K562 treated with DMSO at 1 percent for 24 hours (cell line): ENCODE data around the gene MBD2. TPM values are rescaled to one million over a fixed set of nuclear protein-coding genes. Genes with fewer than 3 reads are reported as not detected.

ENCODE experiments used
- total RNA-seq: library from RNA; unstranded; fragments of 300-600 nt; gene quantifications from 2 replicates; pipeline ENCODE4 v1.2.3, GENCODE V29; 2022; ENCODE audit warnings: low read depth; ENCODE audit not compliant: insufficient read depth

MBD2 gene, protein sequence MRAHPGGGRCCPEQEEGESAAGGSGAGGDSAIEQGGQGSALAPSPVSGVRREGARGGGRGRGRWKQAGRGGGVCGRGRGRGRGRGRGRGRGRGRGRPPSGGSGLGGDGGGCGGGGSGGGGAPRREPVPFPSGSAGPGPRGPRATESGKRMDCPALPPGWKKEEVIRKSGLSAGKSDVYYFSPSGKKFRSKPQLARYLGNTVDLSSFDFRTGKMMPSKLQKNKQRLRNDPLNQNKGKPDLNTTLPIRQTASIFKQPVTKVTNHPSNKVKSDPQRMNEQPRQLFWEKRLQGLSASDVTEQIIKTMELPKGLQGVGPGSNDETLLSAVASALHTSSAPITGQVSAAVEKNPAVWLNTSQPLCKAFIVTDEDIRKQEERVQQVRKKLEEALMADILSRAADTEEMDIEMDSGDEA
- total RNA-seq, result 6.0 and 12.0 TPM in 2 replicates

DNA sequence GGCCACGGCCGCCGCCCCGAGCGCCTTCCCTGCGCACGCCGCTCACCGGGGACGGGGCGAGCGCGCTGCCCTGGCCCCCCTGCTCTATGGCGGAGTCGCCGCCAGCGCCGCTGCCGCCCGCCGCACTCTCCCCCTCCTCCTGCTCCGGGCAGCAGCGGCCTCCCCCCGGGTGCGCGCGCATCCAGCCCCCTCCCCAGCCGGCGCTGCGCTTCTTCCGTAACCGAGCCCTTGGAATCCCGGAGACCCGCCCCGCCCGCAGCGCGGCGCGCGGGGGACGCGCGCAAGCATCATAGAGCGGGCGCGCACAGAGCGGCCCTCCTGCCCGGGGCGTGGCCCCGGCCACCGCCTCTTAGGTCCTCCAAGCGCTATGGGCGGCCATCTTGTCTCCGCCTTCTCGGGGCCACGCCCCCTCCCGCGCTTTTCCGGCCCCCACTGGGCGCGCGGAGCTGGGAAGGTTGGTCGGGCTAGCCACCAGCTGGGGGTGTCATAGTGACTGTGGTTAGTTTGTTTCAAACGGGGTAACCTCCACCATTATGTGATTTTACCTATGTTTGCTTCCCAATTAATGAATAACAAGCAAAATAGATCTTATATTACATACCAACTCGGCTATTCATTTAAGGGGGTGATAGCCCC lies at the start of gene MBD2:
Gene MBD2 (minus strand): TSS at position 291 of the 636 bp plus-strand sequence. CDS start 110 bp downstream, at position 181.

Other genes starting within 250 kb of the MBD2 start
- gene POLI, start 44.8 kb upstream of the MBD2 start, total RNA-seq, result 3.2 and 3.9 TPM in 2 replicates
- not detected in 2 replicates for gene STARD6, start 133.2 kb upstream of the MBD2 start, total RNA-seq
- 2.6 and 3.5 TPM in 2 replicates for gene C18orf54, start 133.2 kb upstream of the MBD2 start, total RNA-seq